ENCODE data around the gene PSENEN. TPM values are rescaled to one million over a fixed set of nuclear protein-coding genes. Genes with fewer than 3 reads are reported as not detected.

Gene PSENEN
- total and polyA plus RNA-seq, 2 of the 8 experiments (the other 6 are each of a cell fraction or from before 2014, with no cell fraction given), result 66.7 to 75.3 TPM

- H2BK12ac ChIP-seq (ENCODE audit: low read depth, low read length), result no peak overlapping the region
- peaks cover 0 to 3% (median 0%) of the 10 kb centered on the region in 4 experiments; a peak in 2 of 7 replicates for H3K4me1 ChIP-seq (replicated peaks in 1 of 4; ENCODE audit: control insufficient read depth in 3 of 4, insufficient read depth in 4 of 4, low read length in 3 of 4)
- no peak overlapping the region for H3K27ac ChIP-seq (ENCODE audit: low read depth, low read length)
- peaks cover 0 to 15% of the 10 kb centered on the region in 2 experiments for H4K20me1 ChIP-seq (replicated peaks in 1 of 2; ENCODE audit: control insufficient read depth in 1 of 2, insufficient read depth in 2 of 2, low read length in 2 of 2)
- H3K4me3 ChIP-seq (ENCODE audit: extremely low read depth in 1 of 4, insufficient read depth in 2 of 4, low read depth in 3 of 4, low read length in 4 of 4), result no peak overlapping the region
- no peak overlapping the region for H2BK15ac ChIP-seq (ENCODE audit: low read length)
- H2AK5ac ChIP-seq (ENCODE audit: low read depth, low read length), result no peak overlapping the region
- no peak overlapping the region for H3K23ac ChIP-seq (ENCODE audit: insufficient read length)
- CTCF ChIA-PET (ENCODE audit: partially characterized antibody), result interaction anchor here (0.6 to 8.9 kb wide), 4 partner anchors 14 to 98 kb away, joined by 3 to 80 read pairs (median 5); no protein-coding TSS in a partner anchor
- H3K4ac ChIP-seq (replicated peaks; ENCODE audit: insufficient read length, low read depth, low read length), result no peak overlapping the region
- POLR2A ChIA-PET (ENCODE audit: partially characterized antibody), result interaction anchor here (0.6 to 7.6 kb wide), 7 partner anchors 10 to 238 kb away, joined by 3 to 54 read pairs (median 5); partner anchors contain the start of gene LIN37
- no peaks in the 10 kb centered on the region for H3K9me3 ChIP-seq (ENCODE audit: insufficient read depth in 2 of 2, low read depth in 1 of 2, low read length in 1 of 2)
- H3K18ac ChIP-seq (ENCODE audit: extremely low read depth, low read length), result no peak overlapping the region
- FAIRE-seq (no peak), DNase-seq (ENCODE audit: low read depth in 1 of 2, low spot score in 2 of 2) (no peak)
- no peaks in the 10 kb centered on the region for H3K27me3 ChIP-seq (replicated peaks in 1 of 4; ENCODE audit: control insufficient read depth in 3 of 4, extremely low read depth in 1 of 4, insufficient read depth in 3 of 4, low read length in 3 of 4)
- peak; percentile 22; the same call in 1 of the 2 replicates for TF ChIP-seq POLR2AphosphoS5 (IDR thresholded peaks at IDR 0.05; ENCODE audit: low read depth, low read length)
- no peak for TF ChIP-seq CHD1 (IDR thresholded peaks at IDR 0.05; ENCODE audit: low read depth, low read length)
- TF ChIP-seq TBP (IDR thresholded peaks at IDR 0.05; ENCODE audit: low read depth, low read length), result no peak
- no peak for TF ChIP-seq EGR1 (IDR thresholded peaks at IDR 0.05; ENCODE audit: borderline replicate concordance, low read depth, low read length)
- H4K91ac ChIP-seq (replicated peaks; ENCODE audit: insufficient read length, low read length), result no peak overlapping the region
- no peak overlapping the region for H4K8ac ChIP-seq (ENCODE audit: extremely low read depth, insufficient read depth, low read length)
- 92% methylated on average over 29 of the region's 37 CpGs; no CpG with 5 or more reads in 1 of the 2 experiments for WGBS, 2 experiments (ENCODE audit: extremely low coverage in 1 of 2, insufficient coverage in 1 of 2, insufficient read length in 1 of 2, insufficient replicate concordance in 2 of 2, low coverage in 1 of 2, low lambda C conversion rate in 2 of 2, missing lambda C conversion rate in 1 of 2)
- no peak overlapping the region for H3K9ac ChIP-seq (replicated peaks in 1 of 4; ENCODE audit: extremely low read depth in 1 of 4, low read depth in 3 of 4, low read length in 3 of 4)
- H2BK5ac ChIP-seq (ENCODE audit: low read depth, low read length), result no peak overlapping the region
- no peak overlapping the region for H2AFZ ChIP-seq (ENCODE audit: low read length)
- no peak overlapping the region for H4K5ac ChIP-seq (ENCODE audit: insufficient read length, low read depth, low read length)
- H3K4me2 ChIP-seq (ENCODE audit: insufficient read depth in 1 of 2, low read depth in 2 of 2, low read length in 2 of 2), result no peak overlapping the region
- H2BK120ac ChIP-seq (replicated peaks; ENCODE audit: low read depth, low read length), result no peak overlapping the region
- H3K14ac ChIP-seq (ENCODE audit: insufficient read length), result no peak overlapping the region
- peaks cover 11 to 35% (median 20%) of the 10 kb centered on the region in 4 experiments; a peak in 6 of 8 replicates for H3K36me3 ChIP-seq (ENCODE audit: control insufficient read depth in 2 of 4, insufficient read depth in 4 of 4, low read length in 3 of 4)
- no peaks in the 10 kb centered on the region for H3K79me2 ChIP-seq (ENCODE audit: control insufficient read depth in 1 of 2, insufficient read depth in 2 of 2, low read length in 2 of 2)
- no peak overlapping the region for H3K56ac ChIP-seq (replicated peaks; ENCODE audit: insufficient read length, low read depth, low read length)
- H2BK20ac ChIP-seq (ENCODE audit: low read length), result no peak overlapping the region
- H3K23me2 ChIP-seq (ENCODE audit: low read depth, low read length), result peaks cover 10% of the 10 kb centered on the region; the same call in 1 of the 2 replicates
- H3K79me1 ChIP-seq (ENCODE audit: low read depth, low read length), result no peaks in the 10 kb centered on the region
Observed at GRCh38 chr19:35738021-35738886, 7.2 kb upstream of the PSENEN start.

Measured in H1 (cell line).